Prostate gland (tissue), 2 donors: ENCODE data around the gene A3GALT2.

Experiments used
- CTCF ChIP-seq, 4 experiments: fragments of 200-600 bp in 2 of 4; fragments of 450-650 bp in 2 of 4; sonication (generic) in 2 of 4; IDR thresholded peaks; 1 replicate in 3 of 4; 2 replicates in 1 of 4; pipeline ENCODE4 v1.5.1; 2016 to 2019; ENCODE audit warnings: antibody characterized with exemption in 4 of 4, mild to moderate bottlenecking in 2 of 4, moderate library complexity in 2 of 4
- POLR2A ChIP-seq: fragments of 450-650 bp; IDR thresholded peaks from one replicate; pipeline ENCODE4 v1.6.1; 2016; ENCODE audit warnings: antibody characterized with exemption, mild to moderate bottlenecking
- POLR2AphosphoS5 ChIP-seq: sonication (generic); formaldehyde crosslinking; IDR thresholded peaks from one replicate; pipeline ENCODE4 v1.6.1; 2017; ENCODE audit warnings: antibody characterized with exemption

GRCh38 chr1:33301273-33301984 is 19.5 kb downstream of the A3GALT2 start:
- no peak for TF ChIP-seq POLR2AphosphoS5
- TF ChIP-seq POLR2A = no peak
- no peak for TF ChIP-seq CTCF (IDR thresholded peaks at IDR 0.05)
